HG03469 (cell line): ENCODE data around the gene CTSG.
"Not testable (repeated sequence)": the region's sequence is repeated elsewhere in the genome, so short reads cannot be mapped to it uniquely, and the experiment has no call there.

Experiments
- ATAC-seq: cut with Tn5 transposase; IDR thresholded peaks from one replicate; pipeline ENCODE4 v1.9.1; 2021; ENCODE audit warnings: mild to moderate bottlenecking, moderate library complexity, moderate number of reproducible peaks; ENCODE audit not compliant: unreplicated experiment

CTSG gene, protein sequence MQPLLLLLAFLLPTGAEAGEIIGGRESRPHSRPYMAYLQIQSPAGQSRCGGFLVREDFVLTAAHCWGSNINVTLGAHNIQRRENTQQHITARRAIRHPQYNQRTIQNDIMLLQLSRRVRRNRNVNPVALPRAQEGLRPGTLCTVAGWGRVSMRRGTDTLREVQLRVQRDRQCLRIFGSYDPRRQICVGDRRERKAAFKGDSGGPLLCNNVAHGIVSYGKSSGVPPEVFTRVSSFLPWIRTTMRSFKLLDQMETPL

DNA sequence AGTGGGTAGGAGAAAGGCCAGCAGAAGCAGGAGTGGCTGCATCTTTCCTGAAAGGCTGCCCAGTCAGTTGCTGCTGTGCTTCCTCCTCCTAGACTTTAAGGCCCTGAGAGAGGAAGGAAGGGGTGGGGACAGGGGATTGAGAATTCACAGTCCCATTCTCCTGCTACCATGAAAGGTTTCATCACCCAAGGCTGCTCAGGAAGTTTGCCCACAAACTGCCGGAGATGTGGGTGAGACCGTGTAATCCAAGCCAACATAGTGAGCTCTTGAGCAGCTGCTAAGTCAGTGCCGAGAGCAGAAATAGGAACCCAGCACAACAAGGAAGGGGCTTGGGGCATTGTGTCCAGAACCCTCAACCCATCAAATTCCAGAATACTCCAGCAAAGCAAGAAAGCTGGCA lies at the start of gene CTSG:
TSS of gene CTSG (minus strand) at position 69 of the 400 bp plus-strand sequence. CDS start at position 42, 27 bp downstream.
- no peak for ATAC-seq

- ATAC-seq = no peak
These were observed 37.7 kb upstream of the CTSG start for GRCh38 chr14:24613747-24614146.

GRCh38 chr14:24613241-24613640 lies 37.2 kb upstream of the CTSG start:
- ATAC-seq = no peak

- no peak for ATAC-seq
These were observed 36.1 kb upstream of the CTSG start for GRCh38 chr14:24612196-24612595.

GRCh38 chr14:24609655-24610344 lies 33.8 kb upstream of the CTSG start, which contains the start of gene GZMH:
GZMH (minus strand) TSS chr14:24609685; CDS start chr14:24609613, 72 bp downstream.
- no peak for ATAC-seq

DNA sequence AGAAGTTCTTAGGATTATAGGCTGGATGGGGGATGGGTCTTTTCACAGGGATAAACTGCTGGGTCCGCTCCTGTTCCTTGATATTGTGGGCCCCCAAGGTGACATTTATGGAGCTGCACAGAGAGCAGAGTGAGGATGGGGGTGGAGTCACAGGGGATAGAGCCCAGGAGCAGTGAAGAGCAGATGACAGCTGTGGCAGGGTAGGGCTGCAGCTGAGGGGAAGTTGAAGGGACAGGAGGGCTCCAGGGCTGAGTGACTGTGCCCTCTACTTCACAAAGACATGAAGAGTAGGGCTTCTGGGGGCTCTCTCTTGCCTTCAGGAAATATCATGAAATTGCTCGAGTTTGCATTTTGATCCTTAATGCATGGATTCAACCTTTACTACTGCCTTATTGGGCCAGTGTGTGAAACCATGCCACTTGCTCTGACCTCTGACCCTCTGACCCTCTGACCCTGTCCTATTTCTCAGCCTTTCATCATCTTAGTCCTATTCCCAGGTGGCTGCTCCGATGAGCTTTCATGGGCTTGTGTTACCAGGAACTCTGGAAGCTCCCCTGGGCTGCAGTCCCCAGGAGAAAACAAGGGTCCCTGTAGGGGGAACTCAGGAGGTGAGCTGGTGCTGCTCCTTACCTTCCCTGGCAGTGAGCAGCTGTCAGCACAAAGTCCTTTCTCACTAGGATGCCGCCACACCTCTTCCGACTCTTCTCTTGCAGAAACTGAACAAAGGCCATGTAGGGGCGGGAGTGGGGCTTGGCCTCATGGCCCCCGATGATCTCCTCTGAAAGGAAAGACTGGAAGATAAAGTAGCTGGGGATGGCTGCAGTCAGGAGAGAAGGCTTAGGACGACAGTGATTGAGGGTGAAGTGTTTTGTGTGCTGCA lies 31.8 kb upstream of the CTSG start:
- no peak for ATAC-seq

- ATAC-seq = no peak
These were observed 31.0 kb upstream of the CTSG start for GRCh38 chr14:24607081-24607480.

DNA sequence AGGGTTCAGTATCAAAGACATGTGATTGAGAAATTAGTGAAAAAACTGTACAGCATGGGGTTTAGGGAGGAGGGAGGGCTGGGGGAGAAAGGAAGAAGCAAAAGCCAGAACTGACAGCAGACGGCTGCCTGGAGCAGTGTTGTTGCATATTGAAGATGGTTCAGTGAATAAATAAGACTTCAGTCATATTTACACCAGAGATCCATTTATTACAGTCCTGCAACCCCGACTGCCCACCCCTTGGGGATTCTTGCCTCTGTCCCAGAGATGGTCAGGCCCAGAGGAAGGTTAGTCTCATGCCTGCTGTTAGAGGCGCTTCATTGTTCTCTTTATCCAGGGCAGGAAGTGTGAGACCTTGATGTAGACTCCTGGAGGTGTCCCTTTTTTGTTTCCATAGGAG lies 30.2 kb upstream of the CTSG start:
- ATAC-seq = no peak

GRCh38 chr14:24605435-24606190 lies 29.6 kb upstream of the CTSG start:
- ATAC-seq = peak; percentile 79

- no peak for ATAC-seq
These were observed 21.4 kb upstream of the CTSG start for GRCh38 chr14:24597403-24597802.

GRCh38 chr14:24595073-24595808 lies 19.2 kb upstream of the CTSG start:
- no peak for ATAC-seq

GRCh38 chr14:24591004-24591403 lies 15.0 kb upstream of the CTSG start:
- not testable (repeated sequence) for ATAC-seq

DNA sequence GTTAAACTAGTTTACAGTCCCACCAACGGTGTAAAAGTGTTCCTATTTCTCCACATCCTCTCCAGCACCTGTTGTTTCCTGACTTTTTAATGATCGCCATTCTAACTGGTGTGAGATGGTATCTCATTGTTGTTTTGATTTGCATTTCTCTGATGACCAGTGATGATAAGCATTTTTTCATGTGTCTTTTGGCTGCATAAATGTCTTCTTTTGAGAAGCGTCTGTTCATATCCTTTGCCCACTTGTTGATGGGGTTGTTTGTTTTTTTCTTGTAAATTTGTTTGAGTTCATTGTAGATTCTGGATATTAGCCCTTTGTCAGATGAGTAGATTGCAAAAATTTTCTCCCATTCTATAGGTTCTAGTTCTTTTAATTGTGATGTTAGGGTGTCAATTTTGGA lies 8.4 kb upstream of the CTSG start:
- not testable (repeated sequence) for ATAC-seq

DNA sequence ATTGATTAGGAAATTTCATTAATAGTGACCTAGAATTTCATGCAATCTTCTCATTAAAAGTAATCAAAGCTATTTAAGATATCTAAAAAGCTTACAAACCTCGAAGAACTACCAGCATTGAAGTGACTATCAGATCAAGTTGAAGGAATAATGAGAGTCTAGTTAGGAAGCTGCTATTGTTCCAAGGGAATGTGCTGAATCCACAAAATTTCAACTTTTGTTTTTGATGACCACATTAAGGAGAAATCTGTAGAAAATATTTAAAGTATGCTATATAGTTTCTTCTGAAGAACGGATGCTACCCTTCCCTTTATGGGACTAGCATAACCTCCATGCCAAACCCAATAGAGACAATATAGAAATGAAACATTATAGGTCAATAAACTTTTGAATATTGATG lies 2.5 kb upstream of the CTSG start:
- no peak for ATAC-seq

GRCh38 chr14:24576771-24577170 lies 721 bp upstream of the CTSG start:
- ATAC-seq = no peak

GRCh38 chr14:24574206-24574774 lies 1.8 kb downstream of the CTSG start:
- ATAC-seq = no peak

DNA sequence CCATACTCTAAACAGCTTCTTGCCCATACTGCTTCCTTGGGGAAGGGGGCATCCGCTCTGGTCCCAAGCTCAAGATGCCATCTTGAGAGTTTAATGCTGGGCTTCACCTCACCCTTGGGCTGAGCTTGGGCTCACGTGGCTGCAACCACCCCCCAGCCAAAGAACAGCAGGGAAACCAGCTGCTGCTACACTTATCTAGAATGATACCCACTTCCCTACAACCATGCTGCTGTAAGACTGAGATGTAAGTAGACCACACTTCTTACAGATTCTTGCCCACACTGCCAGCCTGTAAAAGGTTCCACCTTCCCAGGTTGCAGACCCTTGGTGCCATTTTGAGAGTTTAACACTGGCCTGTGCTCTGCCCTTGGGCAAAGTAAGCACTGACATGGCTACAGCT lies 9.7 kb downstream of the CTSG start:
- ATAC-seq = no peak

- no peak for ATAC-seq
These were observed 10.3 kb downstream of the CTSG start for GRCh38 chr14:24565766-24566165.

DNA sequence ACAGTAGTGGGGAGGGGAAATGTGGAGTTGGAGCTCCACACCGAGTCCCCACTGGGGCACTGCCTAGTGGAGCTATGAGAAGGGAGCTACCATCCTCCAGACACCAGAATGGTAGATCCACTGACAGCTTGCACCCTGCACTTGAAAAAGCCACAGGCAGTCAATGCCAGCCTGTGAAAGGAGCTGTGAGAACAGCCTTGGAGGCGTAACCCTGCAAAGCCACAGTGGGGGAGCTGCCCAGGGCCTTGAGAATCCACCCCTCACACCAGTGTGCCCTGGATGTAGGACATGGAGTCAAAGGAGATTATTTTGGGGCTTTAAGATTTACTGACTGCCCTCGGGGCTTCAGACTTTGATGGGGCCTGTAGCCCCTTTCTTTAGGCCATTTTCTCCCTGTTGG lies 12.5 kb downstream of the CTSG start:
- ATAC-seq = no peak

DNA sequence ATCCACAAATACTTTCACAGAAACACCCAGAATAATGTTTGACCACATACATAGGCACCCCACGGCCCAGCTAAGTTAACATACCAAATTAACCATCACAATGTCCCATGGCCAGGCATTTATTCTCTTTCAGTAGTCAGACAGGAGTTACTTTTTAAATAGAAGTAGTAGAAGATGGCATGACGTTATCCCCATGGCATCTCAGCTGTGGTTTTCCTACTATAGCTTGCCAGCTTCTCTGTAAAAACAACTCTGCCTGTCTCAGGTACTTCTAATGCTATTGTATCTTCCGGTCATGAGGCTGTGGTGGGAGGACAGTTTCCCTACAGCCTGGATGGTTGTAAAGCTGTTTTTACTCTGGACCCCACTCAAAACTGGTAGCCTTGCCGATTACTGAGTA lies 19.3 kb downstream of the CTSG start:
- ATAC-seq = no peak
